Neural crest cell (in vitro differentiated cells): ENCODE data around the gene ELMO1. TPM values are rescaled to one million over a fixed set of nuclear protein-coding genes. Genes with fewer than 3 reads are reported as not detected.
A peak's percentile ranks its signal among the peaks of the same experiment; 100 is the strongest.

ENCODE experiments used
- DNase-seq: peaks from one replicate; pipeline ENCODE4 v3.0.0; 2021; ENCODE audit warnings: low read depth, mixed read lengths, low spot score
- H3K27ac Mint-ChIP-seq: one replicate; pipeline ENCODE4 v1.8.0; 2021; ENCODE audit warnings: mild to moderate bottlenecking, mixed read lengths; ENCODE audit not compliant: unreplicated experiment
- H3K27me3 Mint-ChIP-seq: 2 replicates; pipeline ENCODE4 v1.8.0; 2021; ENCODE audit warnings: low read depth, mild to moderate bottlenecking, mixed read lengths
- H3K36me3 Mint-ChIP-seq: 2 replicates; pipeline ENCODE4 v1.8.0; 2021; ENCODE audit warnings: low read depth, mild to moderate bottlenecking, mixed read lengths
- H3K4me1 Mint-ChIP-seq: 2 replicates; pipeline ENCODE4 v1.8.0; 2021; ENCODE audit warnings: mixed read lengths
- H3K4me3 Mint-ChIP-seq: one replicate; pipeline ENCODE4 v1.8.0; 2021; ENCODE audit warnings: mild to moderate bottlenecking, mixed read lengths
- H3K9me3 Mint-ChIP-seq: 2 replicates; pipeline ENCODE4 v1.8.0; 2021; ENCODE audit warnings: mixed read lengths
- CTCF ChIP-seq: fragments of 200-600 bp; sonication (generic); conservative IDR thresholded peaks from 2 replicates; pipeline ENCODE4 v1.5.0; 2021; ENCODE audit warnings: antibody characterized with exemption, mild to moderate bottlenecking
- total RNA-seq: library from RNA; stranded (reverse); gene quantifications from 2 replicates; pipeline ENCODE4 v1.2.1, GENCODE V29; 2021

ELMO1 gene
- total RNA-seq, 1 donor from 2014 or later, result 7.4 TPM

GRCh38 chr7:37116093-37116701 is 332.5 kb downstream of the ELMO1 start:
- DNase-seq, result no peak
- Mint-ChIP-seq H3K27me3 (no peaks in the 10 kb centered on the region), H3K4me1 (peaks cover 21% of the 10 kb centered on the region), H3K36me3 (peaks cover 4% of the 10 kb centered on the region), H3K27ac (no peak overlapping the region), H3K4me3 (no peak overlapping the region), H3K9me3 (peaks cover 4% of the 10 kb centered on the region)
- TF ChIP-seq CTCF, result no peak

- Mint-ChIP-seq H3K27ac (peak overlapping the region; percentile 20), H3K9me3 (peaks cover 4% of the 10 kb centered on the region), H3K36me3 (peaks cover 3% of the 10 kb centered on the region), H3K27me3 (no peaks in the 10 kb centered on the region), H3K4me3 (no peak overlapping the region), H3K4me1 (peaks cover 32% of the 10 kb centered on the region)
- TF ChIP-seq CTCF, result no peak
- no peak for DNase-seq
Observed at GRCh38 chr7:37113661-37114355, 334.9 kb downstream of the ELMO1 start.

GRCh38 chr7:37112876-37113275 is 335.8 kb downstream of the ELMO1 start:
- Mint-ChIP-seq H3K9me3 (peaks cover 4% of the 10 kb centered on the region), H3K36me3 (peaks cover 3% of the 10 kb centered on the region), H3K27me3 (no peaks in the 10 kb centered on the region), H3K4me1 (peaks cover 35% of the 10 kb centered on the region), H3K4me3 (no peak overlapping the region), H3K27ac (no peak overlapping the region)
- no peak for TF ChIP-seq CTCF
- no peak for DNase-seq

DNA sequence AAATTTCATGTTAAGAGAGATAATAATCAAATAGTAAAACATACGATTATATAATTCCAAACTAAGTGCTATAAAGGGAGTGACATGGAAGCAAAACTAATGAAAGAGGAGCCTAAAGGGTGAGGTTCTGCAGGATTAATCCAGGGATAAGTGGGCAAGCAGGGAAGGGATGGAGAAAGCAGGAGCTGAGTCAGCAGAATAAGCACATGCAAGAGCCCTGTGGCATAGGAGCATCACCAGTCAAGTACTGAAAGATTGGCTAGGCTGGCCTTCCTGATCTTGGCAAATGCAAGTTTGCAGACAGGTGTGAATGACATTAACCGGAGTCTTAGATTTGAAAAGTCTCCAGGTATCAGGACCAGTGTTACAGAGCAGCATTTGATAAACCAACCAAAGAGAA is 336.4 kb downstream of the ELMO1 start:
- no peak for TF ChIP-seq CTCF
- no peak for DNase-seq
- H3K27me3 Mint-ChIP-seq, result no peaks in the 10 kb centered on the region
- H3K9me3 Mint-ChIP-seq, result peaks cover 4% of the 10 kb centered on the region
- no peak overlapping the region for H3K4me3 Mint-ChIP-seq
- H3K36me3 Mint-ChIP-seq, result peaks cover 3% of the 10 kb centered on the region
- H3K4me1 Mint-ChIP-seq, result peaks cover 33% of the 10 kb centered on the region
- no peak overlapping the region for H3K27ac Mint-ChIP-seq

GRCh38 chr7:37111459-37111858 is 337.2 kb downstream of the ELMO1 start:
- peaks cover 26% of the 10 kb centered on the region for H3K4me1 Mint-ChIP-seq
- no peak for TF ChIP-seq CTCF
- H3K36me3 Mint-ChIP-seq, result peaks cover 3% of the 10 kb centered on the region

More at GRCh38 chr7:37111459-37111858, 337.2 kb downstream of the ELMO1 start:
- no peak overlapping the region for H3K4me3 Mint-ChIP-seq
- no peak overlapping the region for H3K27ac Mint-ChIP-seq
- H3K9me3 Mint-ChIP-seq, result peaks cover 4% of the 10 kb centered on the region
- H3K27me3 Mint-ChIP-seq, result no peaks in the 10 kb centered on the region
- no peak for DNase-seq
